Liver (tissue), 9 donors: Measurements from ENCODE around the gene USP2. TPM values are rescaled to one million over a fixed set of nuclear protein-coding genes. Genes with fewer than 3 reads are reported as not detected.

Experiments used
- DNase-seq: peaks from one replicate; pipeline ENCODE4 v3.0.0-alpha.2; 2017; ENCODE audit warnings: low spot score
- H3K27ac ChIP-seq, 2 donors: one replicate each; pipeline ENCODE4 v1.7.0; 2013; ENCODE audit warnings: inconsistent platforms in 2 of 2, low read length in 2 of 2, control low read depth in 1 of 2, low read depth in 1 of 2, mild to moderate bottlenecking in 1 of 2
- H3K27me3 ChIP-seq, 4 donors: one replicate each; pipeline versions ENCODE4 v1.6.1 to v1.7.0; 2013; ENCODE audit warnings: low read length in 3 of 4, inconsistent platforms in 1 of 4, mild to moderate bottlenecking in 1 of 4, moderate library complexity in 1 of 4; ENCODE audit not compliant: control insufficient read depth in 4 of 4, insufficient read depth in 4 of 4
- H3K36me3 ChIP-seq, 4 donors: one replicate each; pipeline versions ENCODE4 v1.6.1 to v1.7.0; 2013; ENCODE audit warnings: low read length in 3 of 4, mild to moderate bottlenecking in 3 of 4, low read depth in 1 of 4, moderate library complexity in 1 of 4; ENCODE audit not compliant: control insufficient read depth in 4 of 4, insufficient read depth in 3 of 4
- H3K4me1 ChIP-seq, 4 donors: one replicate each; pipeline versions ENCODE4 v1.6.1 to v1.7.0; 2013; ENCODE audit warnings: low read length in 3 of 4, mild to moderate bottlenecking in 3 of 4, moderate library complexity in 1 of 4; ENCODE audit not compliant: control insufficient read depth in 4 of 4, insufficient read depth in 4 of 4
- H3K4me3 ChIP-seq, 3 donors: one replicate each; pipeline versions ENCODE4 v1.6.1 to v1.7.0; 2013; ENCODE audit warnings: low read length in 3 of 3, control low read depth in 1 of 3, low read depth in 1 of 3, mild to moderate bottlenecking in 1 of 3
- H3K9ac ChIP-seq, 2 donors: one replicate each; pipeline ENCODE4 v1.7.0; 2013; ENCODE audit warnings: low read length in 2 of 2, mild to moderate bottlenecking in 2 of 2, moderate library complexity in 2 of 2, control low read depth in 1 of 2, low read depth in 1 of 2
- H3K9me3 ChIP-seq, 4 donors: one replicate each; pipeline versions ENCODE4 v1.6.1 to v1.7.0; 2013; ENCODE audit warnings: low read length in 3 of 4; ENCODE audit not compliant: control insufficient read depth in 4 of 4
- ATF3 ChIP-seq: IDR thresholded peaks from 2 replicates; pipeline ENCODE4 v1.6.1; 2016; ENCODE audit warnings: antibody characterized with exemption
- CTCF ChIP-seq: fragments of 150-350 bp; IDR thresholded peaks from 2 replicates; pipeline ENCODE4 v1.5.1; 2017; ENCODE audit warnings: improper control_type of control experiment, low read depth, low read length; ENCODE audit not compliant: missing input control
- EGR1 ChIP-seq, 2 donors: IDR thresholded peaks; 2 replicates each; pipeline ENCODE4 v1.6.1; 2016 to 2018; ENCODE audit warnings: antibody characterized with exemption in 2 of 2, low read depth in 2 of 2
- FOXA1 ChIP-seq: IDR thresholded peaks from 2 replicates; pipeline ENCODE4 v1.6.1; 2016; ENCODE audit warnings: antibody characterized with exemption
- HNF4A ChIP-seq, 2 donors: conservative IDR thresholded peaks; 2 replicates each; pipeline ENCODE4 v1.6.1; 2016; ENCODE audit warnings: antibody characterized with exemption in 2 of 2, mild to moderate bottlenecking in 2 of 2
- HNF4G ChIP-seq: IDR thresholded peaks from 2 replicates; pipeline ENCODE4 v1.6.1; 2016; ENCODE audit warnings: antibody characterized with exemption
- JUND ChIP-seq, 2 donors: IDR thresholded peaks; 2 replicates each; pipeline ENCODE4 v1.6.1; 2016; ENCODE audit warnings: antibody characterized with exemption in 2 of 2
- MAX ChIP-seq: IDR thresholded peaks from 2 replicates; pipeline ENCODE4 v1.6.1; 2016; ENCODE audit warnings: antibody characterized with exemption
- RAD21 ChIP-seq, 2 donors: IDR thresholded peaks; 2 replicates each; pipeline ENCODE4 v1.6.1; 2016; ENCODE audit warnings: antibody characterized with exemption in 2 of 2, mild to moderate bottlenecking in 2 of 2
- REST ChIP-seq: IDR thresholded peaks from 2 replicates; pipeline ENCODE4 v1.6.1; 2016; ENCODE audit warnings: antibody characterized with exemption, mild to moderate bottlenecking
- RXRA ChIP-seq, 2 donors: IDR thresholded peaks; 2 replicates each; pipeline ENCODE4 v1.6.1; 2017 to 2018; ENCODE audit warnings: antibody characterized with exemption in 2 of 2, mild to moderate bottlenecking in 1 of 2
- TAF1 ChIP-seq: conservative IDR thresholded peaks from 2 replicates; pipeline ENCODE4 v1.6.1; 2016; ENCODE audit warnings: antibody characterized with exemption, mild to moderate bottlenecking
- ZBTB33 ChIP-seq: IDR thresholded peaks from 2 replicates; pipeline ENCODE4 v1.6.1; 2016; ENCODE audit warnings: antibody characterized with exemption
- WGBS: extraction: QIAGEN DNeasy Blood & Tissue Kit; methylation state at CpG from one replicate; pipeline ENCODE4 v1.1.7; 2013; 5-methylcytosine and 5-hydroxymethylcytosine counted together
- polyA plus RNA-seq, 2 donors: library from polyadenylated mRNA; stranded (reverse) in 1 of 2; unstranded in 1 of 2; fragments of 200-250 nt in 1 of 2; fragments of >200 nt in 1 of 2; fragmentation: Nextera tagmentation in 1 of 2; extraction: Ambion mirVana in 1 of 2; gene quantifications; one replicate each; pipeline versions ENCODE4 v1.2.1 to v1.2.3, GENCODE V29; 2013 to 2015
- total RNA-seq, 2 donors: library from RNA; depleted of rRNA; stranded (reverse); fragments of >200 nt; gene quantifications; one replicate each; pipeline ENCODE4 v1.2.3, GENCODE V29; 2014
- donor health status: healthy.
- donor health status: healthy.
- donor health status: healthy.
- donor health status: healthy.
- donor health status: healthy.

Gene USP2
- total and polyA plus RNA-seq, 4 donors: 0.65 to 4.4 (median 2.1) TPM

GRCh38 chr11:119332111-119332765 is 49.3 kb downstream of the USP2 start:
- Histone ChIP-seq H3K36me3 (no peaks in the 10 kb centered on the region), H3K9me3 (no peaks in the 10 kb centered on the region), H3K27me3 (no peaks in the 10 kb centered on the region), H3K4me3 (no peak overlapping the region), H3K27ac (no peak overlapping the region), H3K9ac (no peak overlapping the region), H3K4me1 (peaks cover 6 to 21% (median 14%) of the 10 kb centered on the region in 4 donors)
- WGBS: 79% methylated on average over 4 of the region's 4 CpGs
- TF ChIP-seq CTCF: no peak
- DNase-seq: no peak

- Histone ChIP-seq H3K27me3 (no peaks in the 10 kb centered on the region), H3K9me3 (no peaks in the 10 kb centered on the region), H3K9ac (no peak overlapping the region), H3K27ac (no peak overlapping the region), H3K4me1 (peaks cover 3 to 6% (median 5%) of the 10 kb centered on the region in 4 donors), H3K4me3 (no peak overlapping the region), H3K36me3 (no peaks in the 10 kb centered on the region)
- DNase-seq: no peak
- WGBS: 44% methylated on average over 1 of the region's 1 CpG
- no peak for TF ChIP-seq FOXA1
- TF ChIP-seq CTCF: no peak
- no peak for TF ChIP-seq ATF3
- TF ChIP-seq JUND (IDR thresholded peaks at IDR 0.05): no peak
- TF ChIP-seq TAF1: no peak
- no peak for TF ChIP-seq MAX
- no peak for TF ChIP-seq ZBTB33
- no peak for TF ChIP-seq EGR1 (IDR thresholded peaks at IDR 0.05; ENCODE audit: low read depth in 2 of 2)
- no peak for TF ChIP-seq HNF4G
- no peak for TF ChIP-seq RAD21 (IDR thresholded peaks at IDR 0.05)
- no peak for TF ChIP-seq RXRA (IDR thresholded peaks at IDR 0.05)
- TF ChIP-seq HNF4A (conservative IDR thresholded peaks at IDR 0.05): no peak
- no peak for TF ChIP-seq REST
These were observed 51.3 kb downstream of the USP2 start for GRCh38 chr11:119330237-119330636.
